Endothelial cell of umbilical vein (primary cell): ENCODE measurements around the gene FAM219B. TPM values are rescaled to one million over a fixed set of nuclear protein-coding genes. Genes with fewer than 3 reads are reported as not detected.
A peak's percentile ranks its signal among the peaks of the same experiment; 100 is the strongest.

Source experiments
- BruUV-seq: library from RNA; stranded (reverse); fragments of 400-500 nt; replicated peaks from 2 replicates; lab custom pipeline; 2021; lab: Mats Ljungman, UMichigan
- CTCF ChIA-PET: fragments of 300-600, 350-600 bp; sonication (Branson Sonifier 250); formaldehyde crosslinking; loops from one replicate; lab custom pipeline; 2021; ENCODE audit warnings: antibody characterized with exemption, inconsistent platforms; lab: Charles Lee
- POLR2A ChIA-PET: fragments of 300-600, 350-600 bp; sonication (Branson Sonifier 250); formaldehyde crosslinking; loops from one replicate; lab custom pipeline; 2021; ENCODE audit warnings: antibody characterized with exemption, inconsistent platforms; lab: Charles Lee
- DNase-seq: peaks from one replicate; pipeline ENCODE4 v3.0.0-alpha.2; 2011; ENCODE audit warnings: low read depth, low spot score
- FAIRE-seq: peaks from 2 replicates; lab custom pipeline; 2011; peaks lifted over from hg19 to GRCh38; lab: Jason Lieb, UNC
- H2AFZ ChIP-seq: 2 replicates; pipeline ENCODE4 v1.6.0; 2012; ENCODE audit warnings: low read depth, low read length, control low read depth, inconsistent platforms
- H3K27ac ChIP-seq: 2 replicates; pipeline ENCODE4 v1.5.1; 2011; ENCODE audit warnings: low read depth, mild to moderate bottlenecking, control low read depth, low read length, moderate library complexity; ENCODE audit not compliant: insufficient read depth
- H3K27me3 ChIP-seq, 2 experiments: 2 replicates each; pipeline versions ENCODE4 v1.6.0 to v1.6.1; 2011; ENCODE audit warnings: low read length in 2 of 2, mixed read lengths in 1 of 2; ENCODE audit not compliant: control insufficient read depth in 2 of 2, insufficient read depth in 2 of 2
- H3K36me3 ChIP-seq, 2 experiments: 2 replicates in 1 of 2; 3 replicates in 1 of 2; pipeline ENCODE4 v1.5.1; 2011; ENCODE audit warnings: low read length in 2 of 2, mild to moderate bottlenecking in 1 of 2, moderate library complexity in 1 of 2; ENCODE audit not compliant: control insufficient read depth in 2 of 2, insufficient read depth in 2 of 2; ENCODE audit errors: extremely low read depth in 1 of 2
- H3K4me1 ChIP-seq: 3 replicates; pipeline ENCODE4 v1.5.1; 2011; ENCODE audit warnings: mild to moderate bottlenecking, low read length; ENCODE audit not compliant: control insufficient read depth, insufficient read depth; ENCODE audit errors: extremely low read depth
- H3K4me2 ChIP-seq: 2 replicates; pipeline ENCODE4 v1.6.1; 2011; ENCODE audit warnings: low read length, control low read depth, mixed read lengths; ENCODE audit not compliant: insufficient read depth
- H3K4me3 ChIP-seq, 3 experiments: fragments of 200-600 bp in 1 of 3; sonication (generic), shearing (Covaris generic) in 1 of 3; replicated peaks in 1 of 3; 2 replicates each; pipeline ENCODE4 v1.5.1; 2011 to 2016; ENCODE audit warnings: control low read depth in 3 of 3, low read length in 3 of 3, mild to moderate bottlenecking in 2 of 3, inconsistent platforms in 1 of 3, low read depth in 1 of 3, moderate library complexity in 1 of 3; ENCODE audit not compliant: insufficient read depth in 1 of 3
- H3K79me2 ChIP-seq: 2 replicates; pipeline ENCODE4 v1.6.0; 2012; ENCODE audit warnings: low read length, inconsistent platforms; ENCODE audit not compliant: control insufficient read depth, insufficient read depth
- H3K9ac ChIP-seq: replicated peaks from 2 replicates; pipeline ENCODE3; 2011; ENCODE audit warnings: low read length, control low read depth; ENCODE audit not compliant: insufficient read depth; ENCODE audit errors: extremely low read depth
- H3K9me1 ChIP-seq: replicated peaks from 3 replicates; pipeline ENCODE4 v1.6.0; 2011; ENCODE audit warnings: mild to moderate bottlenecking, low read length; ENCODE audit not compliant: control insufficient read depth, insufficient read depth; ENCODE audit errors: extremely low read depth
- H3K9me3 ChIP-seq: replicated peaks from 2 replicates; pipeline ENCODE4 v1.5.1; 2012; ENCODE audit warnings: low read length, inconsistent platforms; ENCODE audit not compliant: control insufficient read depth, insufficient read depth
- H4K20me1 ChIP-seq: replicated peaks from 2 replicates; pipeline ENCODE3; 2011; ENCODE audit warnings: mild to moderate bottlenecking, low read length; ENCODE audit not compliant: control insufficient read depth, insufficient read depth; ENCODE audit errors: extremely low read depth
- EZH2 ChIP-seq: IDR thresholded peaks from 2 replicates; pipeline ENCODE4 v1.6.1; 2012; ENCODE audit warnings: borderline replicate concordance, low read depth, mild to moderate bottlenecking, moderate library complexity, low read length, inconsistent platforms; ENCODE audit not compliant: severe bottlenecking
- FOS ChIP-seq: IDR thresholded peaks from 2 replicates; pipeline ENCODE4 v1.6.1; 2011; ENCODE audit warnings: mild to moderate bottlenecking, low read length, moderate library complexity, borderline replicate concordance; ENCODE audit not compliant: insufficient read depth
- GATA2 ChIP-seq: IDR thresholded peaks from 2 replicates; pipeline ENCODE4 v1.7.0; 2011; ENCODE audit warnings: low read depth, mild to moderate bottlenecking, moderate library complexity, mixed read lengths, low read length; ENCODE audit not compliant: insufficient read length, insufficient read depth
- JUN ChIP-seq: IDR thresholded peaks from 2 replicates; pipeline ENCODE4 v1.6.1; 2011; ENCODE audit warnings: borderline replicate concordance, low read depth; ENCODE audit not compliant: insufficient read length, insufficient read depth
- MYC ChIP-seq: IDR thresholded peaks from one replicate; pipeline ENCODE4 v1.6.1; 2011; ENCODE audit warnings: mild to moderate bottlenecking, low read depth, low read length
- POLR2A ChIP-seq: IDR thresholded peaks from 2 replicates; pipeline ENCODE4 v1.6.1; 2012; ENCODE audit warnings: low read depth, mild to moderate bottlenecking, control low read depth, low read length
- POLR2AphosphoS5 ChIP-seq: IDR thresholded peaks from 2 replicates; pipeline ENCODE4 v1.6.1; 2012; ENCODE audit warnings: low read depth, mild to moderate bottlenecking, control low read depth, low read length, moderate library complexity; ENCODE audit not compliant: insufficient read depth
- dilution Hi-C: fragments of 300-500 bp; cut with MboI; formaldehyde crosslinking; loops from one replicate; pipeline ENCODE4 v1.15.0; 2019; ENCODE audit warnings: low sequenced_read_pairs; ENCODE audit not compliant: extremely low pct_ligation_motif_present
- intact Hi-C: fragments of 100-400 bp; cut with micrococcal nuclease; formaldehyde crosslinking; loops from one replicate; pipeline ENCODE4 v1.10.0; 2022
- polyA plus RNA-seq, 4 experiments: library from polyadenylated mRNA; depleted of rRNA in 3 of 4; stranded (reverse) in 3 of 4; unstranded in 1 of 4; fragments of >200 nt; gene quantifications; 2 replicates each; pipeline versions ENCODE4 v1.2.1 to v1.2.3, GENCODE V29; 2011 to 2012; ENCODE audit warnings: missing spikeins in 1 of 4
- total RNA-seq: library from RNA; stranded (reverse); gene quantifications from 2 replicates; pipeline ENCODE4 v1.2.3, GENCODE V29; 2021
- TF ChIP-seq, protein P1 (sequence below), 2 donors: IDR thresholded peaks; 1 replicate in 1 of 2; 2 replicates in 1 of 2; pipeline ENCODE4 v1.5.1; 2011; ENCODE audit warnings: low read length in 2 of 2, mild to moderate bottlenecking in 2 of 2, moderate library complexity in 2 of 2, control low read depth in 1 of 2, inconsistent platforms in 1 of 2, low read depth in 1 of 2; ENCODE audit not compliant: insufficient read depth in 1 of 2; ENCODE audit errors: extremely low read depth in 1 of 2
- TF ChIP-seq, protein P2 (sequence below): IDR thresholded peaks from 2 replicates; pipeline ENCODE4 v1.6.1; 2011; ENCODE audit not compliant: insufficient read depth, insufficient read length

FAM219B gene
- total and polyA plus RNA-seq, 2 donors (not counting 3 experiments of a cell fraction or from before 2014, with no cell fraction given), result 57.7 to 73.0 TPM

DNA sequence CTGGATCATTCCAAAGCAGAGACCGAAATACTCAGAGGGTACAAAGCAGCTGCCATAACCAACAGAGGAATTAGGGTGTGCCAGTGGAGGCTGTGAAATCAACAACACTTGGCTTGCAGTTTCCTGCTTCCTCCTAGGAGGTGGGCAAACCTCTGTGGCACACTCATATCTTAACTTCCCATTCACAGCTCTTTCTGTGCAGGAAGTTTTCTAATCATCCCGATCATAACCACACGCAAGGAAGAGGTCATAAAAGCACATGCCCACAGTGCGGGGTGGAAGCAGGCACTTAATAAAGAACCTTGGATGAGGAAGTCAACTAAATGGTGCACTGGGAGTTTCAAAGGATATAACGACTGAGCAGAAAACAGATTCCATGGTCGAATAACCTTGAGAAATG, 38.6 kb downstream of the FAM219B start:
- Histone ChIP-seq H3K9me3 (no peaks in the 10 kb centered on the region), H3K79me2 (peaks cover 63% of the 10 kb centered on the region), H4K20me1 (no peaks in the 10 kb centered on the region), H3K27me3 (no peaks in the 10 kb centered on the region), H2AFZ (no peak overlapping the region), H3K4me3 (no peak overlapping the region), H3K4me1 (peaks cover 43% of the 10 kb centered on the region), H3K9ac (no peak overlapping the region), H3K4me2 (peak overlapping the region; percentile 36), H3K9me1 (no peaks in the 10 kb centered on the region), H3K27ac (peak overlapping the region; percentile 24), H3K36me3 (no peaks in the 10 kb centered on the region)
- intact Hi-C loops, result no loop called here
- TF ChIP-seq GATA2, result peak; percentile 77
- peak; percentile 37 for TF ChIP-seq POLR2AphosphoS5
- TF ChIP-seq EZH2, result no peak
- no peak for TF ChIP-seq POLR2A
- TF ChIP-seq FOS, result no peak
- TF ChIP-seq, protein P1, sequence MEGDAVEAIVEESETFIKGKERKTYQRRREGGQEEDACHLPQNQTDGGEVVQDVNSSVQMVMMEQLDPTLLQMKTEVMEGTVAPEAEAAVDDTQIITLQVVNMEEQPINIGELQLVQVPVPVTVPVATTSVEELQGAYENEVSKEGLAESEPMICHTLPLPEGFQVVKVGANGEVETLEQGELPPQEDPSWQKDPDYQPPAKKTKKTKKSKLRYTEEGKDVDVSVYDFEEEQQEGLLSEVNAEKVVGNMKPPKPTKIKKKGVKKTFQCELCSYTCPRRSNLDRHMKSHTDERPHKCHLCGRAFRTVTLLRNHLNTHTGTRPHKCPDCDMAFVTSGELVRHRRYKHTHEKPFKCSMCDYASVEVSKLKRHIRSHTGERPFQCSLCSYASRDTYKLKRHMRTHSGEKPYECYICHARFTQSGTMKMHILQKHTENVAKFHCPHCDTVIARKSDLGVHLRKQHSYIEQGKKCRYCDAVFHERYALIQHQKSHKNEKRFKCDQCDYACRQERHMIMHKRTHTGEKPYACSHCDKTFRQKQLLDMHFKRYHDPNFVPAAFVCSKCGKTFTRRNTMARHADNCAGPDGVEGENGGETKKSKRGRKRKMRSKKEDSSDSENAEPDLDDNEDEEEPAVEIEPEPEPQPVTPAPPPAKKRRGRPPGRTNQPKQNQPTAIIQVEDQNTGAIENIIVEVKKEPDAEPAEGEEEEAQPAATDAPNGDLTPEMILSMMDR (IDR thresholded peaks at IDR 0.05; ENCODE audit: extremely low read depth in 1 of 2, insufficient read depth in 1 of 2, low read depth in 1 of 2, low read length in 2 of 2), result no peak
- no peak for TF ChIP-seq JUN
- TF ChIP-seq MYC, result no peak
- TF ChIP-seq, protein P2, sequence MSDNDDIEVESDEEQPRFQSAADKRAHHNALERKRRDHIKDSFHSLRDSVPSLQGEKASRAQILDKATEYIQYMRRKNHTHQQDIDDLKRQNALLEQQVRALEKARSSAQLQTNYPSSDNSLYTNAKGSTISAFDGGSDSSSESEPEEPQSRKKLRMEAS, result peak; percentile 25
- CTCF ChIA-PET, result interaction anchor here (6.4 kb wide), 1 partner anchor 33 kb away, joined by 54 read pairs; no protein-coding TSS in a partner anchor
- dilution Hi-C loops, result no loop called here
- DNase-seq, result peak; percentile 46
- POLR2A ChIA-PET, result no interaction called here
- BruUV-seq, result no TSS peak
- FAIRE-seq, result peak; percentile 94
